ENCODE data around the gene USP2.

The USP2 gene

DNA sequence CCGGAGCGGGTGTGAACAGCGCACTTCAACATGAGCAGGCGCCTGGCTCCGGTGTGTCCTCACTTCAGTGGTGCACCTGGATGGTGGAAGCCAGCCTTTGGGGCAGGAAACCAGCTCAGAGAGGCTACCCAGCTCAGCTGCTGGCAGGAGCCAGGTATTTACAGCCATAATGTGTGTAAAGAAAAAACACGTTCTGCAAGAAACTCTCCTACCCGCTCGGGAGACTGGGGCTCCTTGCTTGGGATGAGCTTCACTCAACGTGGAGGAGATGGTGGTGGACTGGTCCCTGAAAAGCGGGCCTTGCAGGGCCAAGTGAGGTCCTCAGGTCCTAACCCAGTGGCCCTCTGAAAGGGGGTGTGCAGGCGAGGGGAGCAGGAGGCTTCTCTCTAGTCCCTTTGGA is 72.1 kb downstream of the USP2 start:
- no peak for DNase-seq (ENCODE audit: low read depth, low spot score)
- no peak overlapping the region for H3K4me3 ChIP-seq (ENCODE audit: low read depth, low read length)
- ChIA-PET CTCF (interaction anchor here (0.9 to 14.7 kb wide), 9 partner anchors 10 to 165 kb away, joined by 3 to 150 read pairs (median 5); partner anchors contain the start of gene C1QTNF5), POLR2A (no interaction called here)
- TF ChIP-seq, protein P1, sequence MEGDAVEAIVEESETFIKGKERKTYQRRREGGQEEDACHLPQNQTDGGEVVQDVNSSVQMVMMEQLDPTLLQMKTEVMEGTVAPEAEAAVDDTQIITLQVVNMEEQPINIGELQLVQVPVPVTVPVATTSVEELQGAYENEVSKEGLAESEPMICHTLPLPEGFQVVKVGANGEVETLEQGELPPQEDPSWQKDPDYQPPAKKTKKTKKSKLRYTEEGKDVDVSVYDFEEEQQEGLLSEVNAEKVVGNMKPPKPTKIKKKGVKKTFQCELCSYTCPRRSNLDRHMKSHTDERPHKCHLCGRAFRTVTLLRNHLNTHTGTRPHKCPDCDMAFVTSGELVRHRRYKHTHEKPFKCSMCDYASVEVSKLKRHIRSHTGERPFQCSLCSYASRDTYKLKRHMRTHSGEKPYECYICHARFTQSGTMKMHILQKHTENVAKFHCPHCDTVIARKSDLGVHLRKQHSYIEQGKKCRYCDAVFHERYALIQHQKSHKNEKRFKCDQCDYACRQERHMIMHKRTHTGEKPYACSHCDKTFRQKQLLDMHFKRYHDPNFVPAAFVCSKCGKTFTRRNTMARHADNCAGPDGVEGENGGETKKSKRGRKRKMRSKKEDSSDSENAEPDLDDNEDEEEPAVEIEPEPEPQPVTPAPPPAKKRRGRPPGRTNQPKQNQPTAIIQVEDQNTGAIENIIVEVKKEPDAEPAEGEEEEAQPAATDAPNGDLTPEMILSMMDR (IDR thresholded peaks at IDR 0.05; ENCODE audit: insufficient read depth, low read length, missing control alignments), result no peak

DNA sequence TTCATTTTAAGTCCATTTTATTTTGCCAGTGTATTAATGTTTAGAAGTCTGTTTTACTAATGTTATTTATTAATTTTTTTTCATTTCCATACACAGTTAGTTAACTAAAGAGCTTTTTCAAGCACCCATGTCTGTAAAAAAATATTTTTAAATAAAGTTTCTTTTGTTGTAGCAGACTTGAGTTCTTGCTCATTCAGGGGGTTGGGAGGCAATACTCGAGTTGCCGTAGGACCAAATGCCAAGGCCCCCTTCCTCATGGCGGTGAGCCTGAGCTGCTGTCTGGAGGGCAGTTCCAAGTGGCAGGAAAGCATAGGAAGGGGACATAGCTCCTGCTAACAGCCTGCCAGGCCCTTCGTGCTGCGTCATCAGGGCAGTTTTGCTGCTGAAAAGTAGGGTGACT is 73.5 kb downstream of the USP2 start:
- DNase-seq (ENCODE audit: low read depth, low spot score), result no peak
- H3K4me3 ChIP-seq (ENCODE audit: low read depth, low read length), result no peak overlapping the region
- CTCF ChIA-PET, result interaction anchor here (0.9 to 14.7 kb wide), 20 partner anchors 8 to 166 kb away, joined by 3 to 150 read pairs (median 5); partner anchors contain the start of genes ABCG4, CBL and MCAM
- POLR2A ChIA-PET, result interaction anchor here (0.9 to 1.3 kb wide), 2 partner anchors 9 to 110 kb away, joined by 3 read pairs; partner anchors contain the start of gene MCAM
- TF ChIP-seq, protein P1 (IDR thresholded peaks at IDR 0.05; ENCODE audit: insufficient read depth, low read length, missing control alignments), result no peak

DNA sequence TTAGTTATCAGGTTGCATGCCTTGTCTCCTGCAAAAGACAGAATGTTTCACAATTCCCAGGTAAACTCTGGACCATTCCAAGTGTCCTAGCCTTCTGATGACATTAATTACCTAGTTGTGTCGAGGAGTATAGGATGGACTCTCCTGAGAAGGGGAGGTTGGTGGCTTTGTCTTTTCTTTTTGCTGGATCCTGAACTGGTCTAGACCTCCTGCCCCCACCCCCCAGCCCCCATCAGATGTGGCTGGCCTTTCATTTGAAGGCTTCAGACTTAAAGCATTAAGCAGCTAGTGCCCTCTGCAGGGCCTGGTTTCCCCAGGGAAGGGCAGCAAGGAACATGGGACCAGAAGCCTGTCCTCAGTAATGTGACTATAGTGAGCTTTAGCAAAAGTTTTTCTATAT is 74.3 kb downstream of the USP2 start:
- DNase-seq (ENCODE audit: low read depth, low spot score), result no peak
- no peak overlapping the region for H3K4me3 ChIP-seq (ENCODE audit: low read depth, low read length)
- CTCF ChIA-PET, result interaction anchor here (0.7 to 14.7 kb wide), 16 partner anchors 9 to 289 kb away, joined by 3 to 150 read pairs (median 6); partner anchors contain the start of genes ABCG4, CBL, MCAM and TRAPPC4
- TF ChIP-seq, protein P1 (IDR thresholded peaks at IDR 0.05; ENCODE audit: insufficient read depth, low read length, missing control alignments), result peak; percentile 1
- POLR2A ChIA-PET, result interaction anchor here (0.9 kb wide), 1 partner anchor 110 kb away, joined by 3 read pairs; no protein-coding TSS in a partner anchor

DNA sequence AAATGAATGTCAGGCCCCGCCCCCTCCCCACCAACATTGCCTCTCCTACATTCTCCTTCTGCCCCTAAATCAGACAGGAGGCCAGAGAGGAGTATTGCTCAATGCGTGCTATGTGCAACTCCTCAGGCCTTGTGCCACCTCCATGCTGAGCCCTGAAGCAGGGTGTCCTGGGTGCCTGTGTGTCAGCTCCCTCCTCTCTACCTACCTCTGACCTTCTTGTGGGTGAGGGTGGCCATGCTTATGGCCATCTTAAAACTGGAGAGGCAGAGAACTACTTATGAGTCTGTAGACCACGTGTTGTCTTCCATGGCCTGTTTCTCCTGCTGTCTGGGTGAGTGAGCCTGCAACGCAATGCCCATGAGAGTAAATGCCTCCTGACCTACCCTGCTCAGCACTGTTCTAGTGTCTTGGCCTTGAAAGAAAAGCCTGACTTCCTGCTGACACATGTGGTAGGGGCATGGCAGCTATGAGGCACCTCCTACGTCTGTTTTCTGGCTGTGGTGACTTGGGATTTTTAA is 75.1 kb downstream of the USP2 start:
- no peak overlapping the region for H3K4me3 ChIP-seq (ENCODE audit: low read depth, low read length)
- TF ChIP-seq, protein P1 (IDR thresholded peaks at IDR 0.05; ENCODE audit: insufficient read depth, low read length, missing control alignments), result no peak
- ChIA-PET CTCF (interaction anchor here (1.2 to 14.7 kb wide), 9 partner anchors 9 to 168 kb away, joined by 3 to 150 read pairs (median 7); partner anchors contain the start of genes CBL and MCAM), POLR2A (interaction anchor here (0.7 kb wide), 1 partner anchor 168 kb away, joined by 4 read pairs; no protein-coding TSS in a partner anchor)
- peak; percentile 44 for DNase-seq (ENCODE audit: low read depth, low spot score)

DNA sequence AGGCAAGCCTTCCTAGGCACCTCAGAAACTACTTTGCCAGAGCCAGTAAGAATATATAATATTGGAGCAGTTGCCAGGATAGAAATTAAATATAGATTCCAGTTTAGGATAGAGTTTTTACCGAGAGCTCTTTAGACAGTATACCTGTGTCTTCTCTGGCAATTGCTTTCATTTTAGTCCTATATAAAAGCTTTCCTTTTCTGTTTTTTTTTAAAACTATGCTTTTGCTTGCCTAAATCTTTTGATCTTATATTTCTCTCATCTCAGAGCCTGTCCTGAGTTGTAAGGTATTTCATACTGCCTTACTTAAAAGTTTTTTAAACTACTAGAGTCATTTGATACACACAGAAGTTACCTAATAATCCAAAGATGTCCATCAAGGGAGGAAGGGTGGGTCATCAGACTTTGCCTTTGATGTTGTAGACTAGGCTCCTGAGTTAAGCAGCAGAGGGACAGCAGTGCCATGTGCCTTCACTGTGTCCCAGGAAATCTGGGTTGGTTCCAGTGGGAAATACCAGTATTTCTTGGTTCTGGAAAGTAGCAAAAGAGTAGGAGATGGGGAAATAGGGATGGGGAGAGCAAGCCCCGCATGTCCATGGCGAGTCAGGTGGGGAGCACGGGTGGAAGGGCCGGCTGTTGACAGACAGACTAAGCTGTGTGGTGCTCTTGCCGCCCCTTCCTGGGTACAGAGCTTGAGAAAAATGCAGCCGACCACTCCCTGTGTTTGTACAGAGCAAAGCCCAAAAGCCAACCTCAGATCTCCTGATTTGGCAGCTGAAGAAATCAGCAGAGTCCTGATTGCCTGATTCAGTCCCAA is 75.7 kb downstream of the USP2 start:
- no peak for DNase-seq (ENCODE audit: low read depth, low spot score)
- ChIA-PET POLR2A (interaction anchor here (0.7 kb wide), 1 partner anchor 169 kb away, joined by 4 read pairs; no protein-coding TSS in a partner anchor), CTCF (interaction anchor here (1.3 to 14.7 kb wide), 8 partner anchors 18 to 171 kb away, joined by 3 to 150 read pairs (median 6); partner anchors contain the start of gene CBL)
- H3K4me3 ChIP-seq (ENCODE audit: low read depth, low read length), result no peak overlapping the region
- TF ChIP-seq, protein P1 (IDR thresholded peaks at IDR 0.05; ENCODE audit: insufficient read depth, low read length, missing control alignments), result no peak

All from AG04449 (cell line).